Fibroblast of gingiva (primary cell): ENCODE measurements around the gene IP6K2.
A peak's percentile ranks its signal among the peaks of the same experiment; 100 is the strongest.
"Not testable (repeated sequence)": the region's sequence is repeated elsewhere in the genome, so short reads cannot be mapped to it uniquely, and the experiment has no call there.

Experiments used
- DNase-seq: peaks from one replicate; pipeline ENCODE4 v3.0.0-alpha.2; 2011; ENCODE audit warnings: low read depth

Gene IP6K2

GRCh38 chr3:48716982-48717746 lies at the start of gene IP6K2:
TSS of gene IP6K2 (minus strand) at chr3:48717221. CDS start at chr3:48695291, 21,930 bp downstream.
- peak; percentile 97 for DNase-seq

- no peak for DNase-seq
Measured at GRCh38 chr3:48765376-48765775, 48.4 kb upstream of the IP6K2 start.

GRCh38 chr3:48762816-48763215 lies 45.8 kb upstream of the IP6K2 start:
- no peak for DNase-seq

GRCh38 chr3:48759991-48760540 lies 43.0 kb upstream of the IP6K2 start:
- not testable (repeated sequence) for DNase-seq

- not testable (repeated sequence) for DNase-seq
Measured at GRCh38 chr3:48759531-48759930, 42.5 kb upstream of the IP6K2 start.

GRCh38 chr3:48759071-48759470 lies 42.0 kb upstream of the IP6K2 start:
- no peak for DNase-seq

GRCh38 chr3:48756640-48757039 lies 39.6 kb upstream of the IP6K2 start:
- DNase-seq = no peak

GRCh38 chr3:48750856-48751255 lies 33.8 kb upstream of the IP6K2 start:
- no peak for DNase-seq

GRCh38 chr3:48748754-48749153 lies 31.7 kb upstream of the IP6K2 start:
- DNase-seq = no peak

GRCh38 chr3:48747706-48748105 lies 30.7 kb upstream of the IP6K2 start:
- no peak for DNase-seq

- no peak for DNase-seq
Measured at GRCh38 chr3:48747015-48747615, 30.1 kb upstream of the IP6K2 start.

- no peak for DNase-seq
Measured at GRCh38 chr3:48743773-48744172, 26.8 kb upstream of the IP6K2 start.

- not testable (repeated sequence) for DNase-seq
Measured at GRCh38 chr3:48741226-48741625, 24.2 kb upstream of the IP6K2 start.

- peak; percentile 89 for DNase-seq
Measured at GRCh38 chr3:48739955-48740823, 23.2 kb upstream of the IP6K2 start.

GRCh38 chr3:48739617-48739954 lies 22.6 kb upstream of the IP6K2 start:
- no peak for DNase-seq

GRCh38 chr3:48738926-48739616 lies 22.1 kb upstream of the IP6K2 start:
- no peak for DNase-seq

- no peak for DNase-seq
Measured at GRCh38 chr3:48738144-48738536, 21.1 kb upstream of the IP6K2 start.

- DNase-seq = peak; percentile 65
Measured at GRCh38 chr3:48735075-48735767, 18.2 kb upstream of the IP6K2 start.

GRCh38 chr3:48734541-48734940 lies 17.5 kb upstream of the IP6K2 start:
- not testable (repeated sequence) for DNase-seq

GRCh38 chr3:48733752-48734518 lies 16.9 kb upstream of the IP6K2 start:
- not testable (repeated sequence) for DNase-seq
